Stimulated activated CD8-positive, alpha-beta memory T cell treated with anti-CD3 and anti-CD28 coated beads, Interleukin-15, amount 100 ng/mL, for 24 hours (primary cell): ENCODE results near the gene GNAQ.
"Not testable (repeated sequence)": the region's sequence is repeated elsewhere in the genome, so short reads cannot be mapped to it uniquely, and the experiment has no call there.

Source experiments
- DNase-seq: peaks from one replicate; pipeline ENCODE4 v3.0.0-alpha.2; 2020; ENCODE audit warnings: low read depth

The GNAQ gene

GRCh38 chr9:77771171-77771570 is 260.4 kb downstream of the GNAQ start:
- DNase-seq = no peak

GRCh38 chr9:77770340-77770739 is 261.3 kb downstream of the GNAQ start:
- DNase-seq = no peak

GRCh38 chr9:77769246-77769645 is 262.4 kb downstream of the GNAQ start:
- no peak for DNase-seq

GRCh38 chr9:77766587-77766986 is 265.0 kb downstream of the GNAQ start:
- DNase-seq = no peak

GRCh38 chr9:77765781-77766259 is 265.8 kb downstream of the GNAQ start:
- DNase-seq = no peak

GRCh38 chr9:77764894-77765780 is 266.5 kb downstream of the GNAQ start:
- no peak for DNase-seq

- no peak for DNase-seq
These were observed 268.0 kb downstream of the GNAQ start for GRCh38 chr9:77763566-77763965.

- DNase-seq = not testable (repeated sequence)
These were observed 270.7 kb downstream of the GNAQ start for GRCh38 chr9:77760919-77761318.

GRCh38 chr9:77759391-77759790 is 272.2 kb downstream of the GNAQ start:
- no peak for DNase-seq

GRCh38 chr9:77756449-77756848 is 275.2 kb downstream of the GNAQ start:
- DNase-seq = no peak

GRCh38 chr9:77753180-77753579 is 278.4 kb downstream of the GNAQ start:
- DNase-seq = no peak

GRCh38 chr9:77752554-77752953 is 279.1 kb downstream of the GNAQ start:
- DNase-seq = no peak

GRCh38 chr9:77751341-77752091 is 280.1 kb downstream of the GNAQ start:
- no peak for DNase-seq

- no peak for DNase-seq
These were observed 280.6 kb downstream of the GNAQ start for GRCh38 chr9:77750981-77751340.

- DNase-seq = no peak
These were observed 281.3 kb downstream of the GNAQ start for GRCh38 chr9:77750284-77750683.

GRCh38 chr9:77748214-77748772 is 283.3 kb downstream of the GNAQ start:
- no peak for DNase-seq

GRCh38 chr9:77747163-77747562 is 284.4 kb downstream of the GNAQ start:
- no peak for DNase-seq

GRCh38 chr9:77744841-77745430 is 286.7 kb downstream of the GNAQ start:
- DNase-seq = no peak

- DNase-seq = no peak
These were observed 288.2 kb downstream of the GNAQ start for GRCh38 chr9:77743386-77743785.

- no peak for DNase-seq
These were observed 292.7 kb downstream of the GNAQ start for GRCh38 chr9:77738932-77739331.

GRCh38 chr9:77735494-77735893 is 296.1 kb downstream of the GNAQ start:
- no peak for DNase-seq

GRCh38 chr9:77731930-77732329 is 299.7 kb downstream of the GNAQ start:
- no peak for DNase-seq
